Measurements from ENCODE around the gene ELAVL2. TPM values are rescaled to one million over a fixed set of nuclear protein-coding genes. Genes with fewer than 3 reads are reported as not detected.

ELAVL2 gene
- total and polyA plus RNA-seq, 9 of the 15 experiments (the other 6 are each of a cell fraction or from before 2014, with no cell fraction given) = not detected

DNA sequence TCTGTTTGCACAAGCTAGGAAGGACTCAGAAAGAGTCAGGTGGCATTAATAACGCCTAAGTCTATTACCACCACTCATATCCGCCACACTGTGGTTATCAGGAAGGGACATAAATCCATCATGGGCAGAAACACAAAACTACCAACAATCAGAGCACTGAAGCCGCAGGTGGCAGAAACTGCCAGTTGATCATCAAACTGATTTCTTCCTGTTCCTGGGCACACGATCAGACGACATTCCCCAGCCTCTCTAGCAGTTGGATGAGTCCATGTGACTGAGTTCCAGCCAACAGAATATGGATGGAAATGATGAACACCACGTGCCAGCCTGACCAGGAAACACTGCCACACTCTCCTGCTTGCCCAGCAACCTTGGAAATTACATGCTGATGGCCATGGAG, 181.7 kb downstream of the ELAVL2 start:
- Histone ChIP-seq H3K9me3 (replicated peaks; ENCODE audit: control insufficient read depth, insufficient read depth, low read depth, low read length) (no peaks in the 10 kb centered on the region), H3K9me1 (ENCODE audit: control insufficient read depth, insufficient read depth, low read length) (no peaks in the 10 kb centered on the region), H3K27ac (ENCODE audit: extremely low read depth, low read depth, low read length) (no peak overlapping the region), H2AFZ (ENCODE audit: low read depth, low read length) (no peak overlapping the region), H3K9ac (ENCODE audit: insufficient read depth in 1 of 2, low read depth in 2 of 2, low read length in 2 of 2) (no peak overlapping the region), H3K36me3 (ENCODE audit: control insufficient read depth, insufficient read depth, low read length) (no peaks in the 10 kb centered on the region), H3K27me3 (ENCODE audit: control insufficient read depth in 2 of 2, insufficient read depth in 2 of 2, low read length in 2 of 2) (no peaks in the 10 kb centered on the region), H3K79me2 (ENCODE audit: control insufficient read depth, insufficient read depth, low read length) (no peaks in the 10 kb centered on the region), H3K4me3 (no peak overlapping the region), H4K20me1 (replicated peaks; ENCODE audit: control insufficient read depth, insufficient read depth, low read length) (no peaks in the 10 kb centered on the region), H3K4me2 (ENCODE audit: insufficient read depth, low read length) (no peak overlapping the region), H3K4me1 (replicated peaks in 1 of 2; ENCODE audit: control insufficient read depth in 2 of 2, insufficient read depth in 2 of 2, low read length in 2 of 2) (no peaks in the 10 kb centered on the region)
- FAIRE-seq (no peak), DNase-seq (ENCODE audit: extremely low read depth in 1 of 4, low spot score in 3 of 4) (no peak), ATAC-seq (no peak)
- intact Hi-C loops (cut with micrococcal nuclease) = no loop called here
- BruUV-seq (replicated peaks) = no TSS peak
- ChIA-PET POLR2A (no interaction called here), CTCF (ENCODE audit: low intra/inter-chr PET ratio) (no interaction called here)
- TF ChIP-seq BRF1 (IDR thresholded peaks at IDR 0.05; ENCODE audit: borderline replicate concordance, extremely low read depth, insufficient read length) = no peak
- in situ Hi-C loops (cut with MboI) = no loop called here
- no CpG with 5 or more reads among the region's 6 CpGs for WGBS (ENCODE audit: insufficient coverage, low coverage, missing lambda C conversion rate)

DNA sequence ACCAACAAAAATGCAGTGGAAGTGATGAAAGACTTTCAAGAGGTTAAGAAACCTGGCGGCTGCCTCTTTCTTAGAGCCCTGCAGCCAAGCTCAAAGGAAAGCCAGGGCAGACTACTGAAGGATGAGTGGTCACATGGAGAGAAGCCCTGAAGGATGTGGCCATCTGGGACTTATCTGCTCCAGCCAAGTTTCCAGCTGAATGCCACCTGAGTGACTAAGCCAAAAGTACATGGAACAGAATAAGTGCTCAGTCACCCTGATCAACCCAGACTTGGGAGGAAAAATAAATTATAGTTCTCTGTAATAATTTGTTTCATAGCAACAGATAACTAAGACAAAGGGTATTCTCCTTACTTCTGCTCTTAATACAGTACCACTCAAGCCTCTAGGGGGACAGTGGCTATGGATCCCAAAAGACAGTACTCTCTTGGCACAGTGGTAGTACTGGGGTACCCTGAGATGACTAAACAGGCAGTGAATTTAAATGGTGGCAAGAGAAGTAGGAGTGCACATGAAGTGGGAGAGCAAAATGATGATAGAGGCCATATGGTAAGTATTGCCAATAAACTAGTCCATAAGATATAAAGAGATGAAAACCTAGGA, 182.3 kb downstream of the ELAVL2 start:
- CTCF ChIA-PET (ENCODE audit: low intra/inter-chr PET ratio) = no interaction called here
- BruUV-seq (replicated peaks) = no TSS peak
- no peak overlapping the region for H3K27ac ChIP-seq (ENCODE audit: extremely low read depth, low read depth, low read length)
- TF ChIP-seq THRAP3 (IDR thresholded peaks at IDR 0.05; ENCODE audit: borderline replicate concordance) (no peak), SAP30 (IDR thresholded peaks at IDR 0.05; ENCODE audit: borderline replicate concordance, insufficient read depth, low read depth, low read length, poor library complexity, severe bottlenecking) (no peak), CBX3 (IDR thresholded peaks at IDR 0.05; ENCODE audit: borderline replicate concordance in 1 of 2, low read length in 2 of 2) (no peak), GATA2 (CRISPR knock-in tag; IDR thresholded peaks at IDR 0.05) (no peak), SP1 (CRISPR knock-in tag; IDR thresholded peaks at IDR 0.05) (no peak), ZNF431 (CRISPR knock-in tag; IDR thresholded peaks at IDR 0.05) (no peak), BACH1 (tag; IDR thresholded peaks at IDR 0.05) (no peak), CHD1 (IDR thresholded peaks at IDR 0.05; ENCODE audit: low read length) (no peak), ARHGAP35 (IDR thresholded peaks at IDR 0.05; ENCODE audit: partially characterized antibody) (no peak), FOXJ2 (tag; IDR thresholded peaks at IDR 0.05) (no peak), SIN3A (IDR thresholded peaks at IDR 0.05; ENCODE audit: borderline replicate concordance in 2 of 2, control insufficient read depth in 1 of 2, low read depth in 2 of 2, low read length in 2 of 2) (no peak), NFIX (CRISPR knock-in tag; IDR thresholded peaks at IDR 0.05; ENCODE audit: low read depth) (no peak), GATAD2B (IDR thresholded peaks at IDR 0.05; ENCODE audit: borderline replicate concordance) (no peak)
- TF ChIP-seq, protein P1, sequence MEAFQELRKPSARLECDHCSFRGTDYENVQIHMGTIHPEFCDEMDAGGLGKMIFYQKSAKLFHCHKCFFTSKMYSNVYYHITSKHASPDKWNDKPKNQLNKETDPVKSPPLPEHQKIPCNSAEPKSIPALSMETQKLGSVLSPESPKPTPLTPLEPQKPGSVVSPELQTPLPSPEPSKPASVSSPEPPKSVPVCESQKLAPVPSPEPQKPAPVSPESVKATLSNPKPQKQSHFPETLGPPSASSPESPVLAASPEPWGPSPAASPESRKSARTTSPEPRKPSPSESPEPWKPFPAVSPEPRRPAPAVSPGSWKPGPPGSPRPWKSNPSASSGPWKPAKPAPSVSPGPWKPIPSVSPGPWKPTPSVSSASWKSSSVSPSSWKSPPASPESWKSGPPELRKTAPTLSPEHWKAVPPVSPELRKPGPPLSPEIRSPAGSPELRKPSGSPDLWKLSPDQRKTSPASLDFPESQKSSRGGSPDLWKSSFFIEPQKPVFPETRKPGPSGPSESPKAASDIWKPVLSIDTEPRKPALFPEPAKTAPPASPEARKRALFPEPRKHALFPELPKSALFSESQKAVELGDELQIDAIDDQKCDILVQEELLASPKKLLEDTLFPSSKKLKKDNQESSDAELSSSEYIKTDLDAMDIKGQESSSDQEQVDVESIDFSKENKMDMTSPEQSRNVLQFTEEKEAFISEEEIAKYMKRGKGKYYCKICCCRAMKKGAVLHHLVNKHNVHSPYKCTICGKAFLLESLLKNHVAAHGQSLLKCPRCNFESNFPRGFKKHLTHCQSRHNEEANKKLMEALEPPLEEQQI (IDR thresholded peaks at IDR 0.05) = no peak

More for the DNA sequence above, 182.3 kb downstream of the ELAVL2 start:
- no peak overlapping the region for H2AFZ ChIP-seq (ENCODE audit: low read depth, low read length)
- in situ Hi-C loops (cut with MboI) (no loop called here), intact Hi-C loops (cut with micrococcal nuclease) (no loop called here)
- no peaks in the 10 kb centered on the region for H3K9me3 ChIP-seq (replicated peaks; ENCODE audit: control insufficient read depth, insufficient read depth, low read depth, low read length)
- no peaks in the 10 kb centered on the region for H3K4me1 ChIP-seq (replicated peaks in 1 of 2; ENCODE audit: control insufficient read depth in 2 of 2, insufficient read depth in 2 of 2, low read length in 2 of 2)
- FAIRE-seq (no peak), DNase-seq (ENCODE audit: extremely low read depth in 1 of 4, low spot score in 3 of 4) (no peak), ATAC-seq (no peak)
- WGBS (ENCODE audit: insufficient coverage, low coverage, missing lambda C conversion rate) = no CpG with 5 or more reads among the region's 1 CpG
- no peaks in the 10 kb centered on the region for H3K36me3 ChIP-seq (ENCODE audit: control insufficient read depth, insufficient read depth, low read length)
- no peak overlapping the region for H3K4me3 ChIP-seq
- H3K9ac ChIP-seq (ENCODE audit: insufficient read depth in 1 of 2, low read depth in 2 of 2, low read length in 2 of 2) = no peak overlapping the region
- no peaks in the 10 kb centered on the region for H4K20me1 ChIP-seq (replicated peaks; ENCODE audit: control insufficient read depth, insufficient read depth, low read length)
- no peaks in the 10 kb centered on the region for H3K27me3 ChIP-seq (ENCODE audit: control insufficient read depth in 2 of 2, insufficient read depth in 2 of 2, low read length in 2 of 2)
- no peaks in the 10 kb centered on the region for H3K79me2 ChIP-seq (ENCODE audit: control insufficient read depth, insufficient read depth, low read length)
- no peak overlapping the region for H3K4me2 ChIP-seq (ENCODE audit: insufficient read depth, low read length)
- no peaks in the 10 kb centered on the region for H3K9me1 ChIP-seq (ENCODE audit: control insufficient read depth, insufficient read depth, low read length)
- POLR2A ChIA-PET = no interaction called here
